Activated T-cell treated with anti-CD3 and anti-CD28 coated beads, Interleukin-2, amount 50 U/mL, for 4 hours (primary cell): Measurements from ENCODE around the gene ULK3. TPM values are rescaled to one million over a fixed set of nuclear protein-coding genes. Genes with fewer than 3 reads are reported as not detected.
A peak's percentile ranks its signal among the peaks of the same experiment; 100 is the strongest.

Experiments used
- ATAC-seq, 2 donors: fragments of 200-7000 bp; cut with Tn5 transposase; one replicate each; pipeline ENCODE4 v1.10.0; 2021
- DNase-seq: peaks from one replicate; pipeline ENCODE4 v3.0.0-alpha.2; 2020
- H3K27me3 Mint-ChIP-seq: one replicate; pipeline ENCODE4 v1.8.0; 2021; ENCODE audit warnings: low read depth, mixed read lengths
- H3K36me3 Mint-ChIP-seq: one replicate; pipeline ENCODE4 v1.8.0; 2022; ENCODE audit warnings: mixed read lengths; ENCODE audit not compliant: insufficient read depth
- H3K4me1 Mint-ChIP-seq: one replicate; pipeline ENCODE4 v1.8.0; 2021; ENCODE audit warnings: low read depth, mixed read lengths
- H3K4me3 Mint-ChIP-seq: one replicate; pipeline ENCODE4 v1.8.0; 2021; ENCODE audit warnings: mild to moderate bottlenecking, moderate library complexity, mixed read lengths
- H3K9me3 Mint-ChIP-seq: one replicate; pipeline ENCODE4 v1.8.0; 2021; ENCODE audit warnings: mixed read lengths
- total RNA-seq, 3 donors: library from RNA; stranded (reverse); gene quantifications; one replicate each; pipeline ENCODE4 v1.2.1, GENCODE V29; 2021

ULK3 gene
- total RNA-seq, 3 donors from 2014 or later = 52.8 to 64.7 (median 64.0) TPM

- Mint-ChIP-seq H3K36me3 (peaks cover 21% of the 10 kb centered on the region), H3K27me3 (no peaks in the 10 kb centered on the region), H3K9me3 (no peaks in the 10 kb centered on the region), H3K4me1 (peaks cover 55% of the 10 kb centered on the region), H3K4me3 (no peak overlapping the region)
- DNase-seq (no peak), ATAC-seq (no peak)
Measured at GRCh38 chr15:74798388-74799254, 44.3 kb downstream of the ULK3 start.

- H3K9me3 Mint-ChIP-seq = no peaks in the 10 kb centered on the region
- peaks cover 23% of the 10 kb centered on the region for H3K36me3 Mint-ChIP-seq
- DNase-seq (peak; percentile 42), ATAC-seq (peak; percentile 24 to 29)
- H3K4me3 Mint-ChIP-seq = peak overlapping the region; percentile 17
- H3K27me3 Mint-ChIP-seq = no peaks in the 10 kb centered on the region
- H3K4me1 Mint-ChIP-seq = peaks cover 80% of the 10 kb centered on the region
Measured at GRCh38 chr15:74795966-74796625, 46.9 kb downstream of the ULK3 start.

GRCh38 chr15:74794970-74795349 is 48.0 kb downstream of the ULK3 start:
- peaks cover 25% of the 10 kb centered on the region for H3K36me3 Mint-ChIP-seq
- DNase-seq (no peak), ATAC-seq (no peak)
- H3K9me3 Mint-ChIP-seq = no peaks in the 10 kb centered on the region
- no peaks in the 10 kb centered on the region for H3K27me3 Mint-ChIP-seq
- H3K4me3 Mint-ChIP-seq = peak overlapping the region; percentile 33
- peaks cover 84% of the 10 kb centered on the region for H3K4me1 Mint-ChIP-seq

GRCh38 chr15:74794248-74794969 is 48.5 kb downstream of the ULK3 start:
- peaks cover 27% of the 10 kb centered on the region for H3K36me3 Mint-ChIP-seq
- H3K27me3 Mint-ChIP-seq = no peaks in the 10 kb centered on the region
- ATAC-seq (peak; percentile 24 to 34), DNase-seq (no peak)
- H3K4me3 Mint-ChIP-seq = peak overlapping the region; percentile 33
- no peaks in the 10 kb centered on the region for H3K9me3 Mint-ChIP-seq
- peaks cover 84% of the 10 kb centered on the region for H3K4me1 Mint-ChIP-seq

GRCh38 chr15:74793135-74794028 is 49.6 kb downstream of the ULK3 start:
- DNase-seq (peak; percentile 74), ATAC-seq (peak; percentile 45)
- no peak overlapping the region for H3K4me3 Mint-ChIP-seq
- H3K4me1 Mint-ChIP-seq = peaks cover 85% of the 10 kb centered on the region
- H3K27me3 Mint-ChIP-seq = no peaks in the 10 kb centered on the region
- peaks cover 27% of the 10 kb centered on the region for H3K36me3 Mint-ChIP-seq
- H3K9me3 Mint-ChIP-seq = no peaks in the 10 kb centered on the region

GRCh38 chr15:74792227-74793016 is 50.5 kb downstream of the ULK3 start:
- Mint-ChIP-seq H3K36me3 (peaks cover 23% of the 10 kb centered on the region), H3K4me1 (peaks cover 85% of the 10 kb centered on the region), H3K9me3 (no peaks in the 10 kb centered on the region), H3K4me3 (peak overlapping the region; percentile 66), H3K27me3 (no peaks in the 10 kb centered on the region)
- DNase-seq (no peak), ATAC-seq (no peak)

- DNase-seq = no peak
- Mint-ChIP-seq H3K9me3 (no peaks in the 10 kb centered on the region), H3K4me1 (peaks cover 90% of the 10 kb centered on the region), H3K27me3 (no peaks in the 10 kb centered on the region), H3K4me3 (peak overlapping the region; percentile 66), H3K36me3 (peaks cover 23% of the 10 kb centered on the region)
- ATAC-seq = no peak
Measured at GRCh38 chr15:74791667-74792066, 51.3 kb downstream of the ULK3 start.

GRCh38 chr15:74791007-74791406 is 51.9 kb downstream of the ULK3 start:
- no peaks in the 10 kb centered on the region for H3K27me3 Mint-ChIP-seq
- peaks cover 21% of the 10 kb centered on the region for H3K36me3 Mint-ChIP-seq
- no peaks in the 10 kb centered on the region for H3K9me3 Mint-ChIP-seq
- peaks cover 88% of the 10 kb centered on the region for H3K4me1 Mint-ChIP-seq
- H3K4me3 Mint-ChIP-seq = peak overlapping the region; percentile 66
- DNase-seq (no peak), ATAC-seq (no peak)

GRCh38 chr15:74790080-74790916 is 52.7 kb downstream of the ULK3 start:
- H3K4me1 Mint-ChIP-seq = peaks cover 90% of the 10 kb centered on the region
- peak; percentile 11 for ATAC-seq
- no peaks in the 10 kb centered on the region for H3K27me3 Mint-ChIP-seq
- peak overlapping the region; percentile 91 for H3K4me3 Mint-ChIP-seq
- no peak for DNase-seq
- H3K9me3 Mint-ChIP-seq = no peaks in the 10 kb centered on the region
- H3K36me3 Mint-ChIP-seq = peaks cover 25% of the 10 kb centered on the region

GRCh38 chr15:74789741-74790079 is 53.2 kb downstream of the ULK3 start:
- ATAC-seq = no peak
- H3K36me3 Mint-ChIP-seq = peaks cover 25% of the 10 kb centered on the region

GRCh38 chr15:74789171-74789631 is 53.8 kb downstream of the ULK3 start:
- no peaks in the 10 kb centered on the region for H3K9me3 Mint-ChIP-seq
- no peaks in the 10 kb centered on the region for H3K27me3 Mint-ChIP-seq
- peaks cover 25% of the 10 kb centered on the region for H3K36me3 Mint-ChIP-seq
- peak overlapping the region; percentile 91 for H3K4me3 Mint-ChIP-seq
- no peak for ATAC-seq
- DNase-seq = no peak
- H3K4me1 Mint-ChIP-seq = peaks cover 90% of the 10 kb centered on the region

More at GRCh38 chr15:74789741-74790079, 53.2 kb downstream of the ULK3 start:
- no peaks in the 10 kb centered on the region for H3K27me3 Mint-ChIP-seq
- no peaks in the 10 kb centered on the region for H3K9me3 Mint-ChIP-seq
- peaks cover 90% of the 10 kb centered on the region for H3K4me1 Mint-ChIP-seq
- no peak for DNase-seq
- H3K4me3 Mint-ChIP-seq = peak overlapping the region; percentile 91

GRCh38 chr15:74788683-74789151 is 54.2 kb downstream of the ULK3 start:
- Mint-ChIP-seq H3K36me3 (peaks cover 25% of the 10 kb centered on the region), H3K9me3 (no peaks in the 10 kb centered on the region), H3K4me3 (peak overlapping the region; percentile 91), H3K4me1 (peaks cover 90% of the 10 kb centered on the region), H3K27me3 (no peaks in the 10 kb centered on the region)
- ATAC-seq = no peak
- no peak for DNase-seq
